Stimulated activated CD4-positive, alpha-beta T cell treated with anti-CD3 and anti-CD28 coated beads, Interleukin-4, amount 100 ng/mL, for 24 hours (primary cell): ENCODE measurements around the gene RBM38.
"Not testable (repeated sequence)": the region's sequence is repeated elsewhere in the genome, so short reads cannot be mapped to it uniquely, and the experiment has no call there.

Source experiments
- DNase-seq: peaks from one replicate; pipeline ENCODE4 v3.0.0-alpha.2; 2020

The RBM38 gene

DNA sequence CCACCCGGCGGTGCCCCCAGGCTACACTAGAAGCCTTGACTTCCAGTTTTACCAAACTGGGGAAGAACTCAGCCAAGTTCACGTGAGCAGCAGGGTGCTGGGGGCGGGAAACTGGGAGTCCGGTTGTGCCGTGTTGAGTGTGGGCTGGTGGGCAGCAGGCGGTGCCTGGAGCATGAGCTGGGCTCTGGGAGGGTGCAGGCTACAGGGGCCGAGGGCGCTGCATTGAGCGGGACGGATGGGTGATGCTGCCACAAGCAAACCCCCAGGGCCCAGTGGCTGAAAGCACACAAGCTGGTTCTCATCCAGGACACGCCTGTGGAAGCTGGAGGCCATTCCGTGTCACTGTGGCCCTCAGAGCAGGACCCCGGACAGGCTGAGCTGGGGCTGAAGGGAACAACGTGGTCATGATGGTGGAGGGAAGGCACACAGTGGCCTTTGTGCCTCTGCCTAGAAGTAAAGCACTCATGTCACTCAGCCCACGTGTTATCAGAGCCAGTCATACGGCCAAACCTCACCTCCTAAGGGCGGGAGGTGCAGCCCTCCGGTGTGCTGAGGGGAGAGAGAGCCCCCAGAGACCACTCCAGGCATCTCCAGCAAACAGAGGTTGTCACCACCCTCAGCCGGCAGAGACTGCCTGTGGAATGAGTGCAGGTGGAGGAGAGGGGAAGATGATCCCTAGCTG is 29.5 kb downstream of the RBM38 start:
- no peak for DNase-seq

- DNase-seq: no peak
These were observed 30.3 kb downstream of the RBM38 start for GRCh38 chr20:57421253-57422220.

DNA sequence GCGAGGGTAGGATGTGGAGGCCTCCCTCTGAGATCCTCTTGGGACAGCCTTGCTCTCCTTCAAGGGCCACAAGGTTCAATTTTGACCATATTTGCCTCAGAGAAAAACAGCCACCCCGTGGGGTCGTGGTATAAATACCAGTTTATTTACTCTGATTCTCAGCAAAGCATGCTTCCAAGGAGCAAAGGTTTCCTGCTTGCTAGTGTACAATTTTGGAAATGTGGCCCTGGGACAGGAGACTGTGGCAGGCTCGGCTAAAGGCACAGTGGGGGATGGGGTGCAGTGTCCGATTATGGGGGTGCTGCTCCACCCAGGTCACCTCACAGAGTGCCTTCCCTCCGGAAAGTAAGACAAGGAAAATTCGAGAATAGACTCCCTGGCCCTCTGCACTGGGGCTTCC is 31.1 kb downstream of the RBM38 start:
- no peak for DNase-seq

GRCh38 chr20:57425150-57426013 is 34.2 kb downstream of the RBM38 start:
- no peak for DNase-seq

- no peak for DNase-seq
These were observed 35.1 kb downstream of the RBM38 start for GRCh38 chr20:57426271-57426689.

- DNase-seq: no peak
These were observed 35.6 kb downstream of the RBM38 start for GRCh38 chr20:57426831-57427230.

DNA sequence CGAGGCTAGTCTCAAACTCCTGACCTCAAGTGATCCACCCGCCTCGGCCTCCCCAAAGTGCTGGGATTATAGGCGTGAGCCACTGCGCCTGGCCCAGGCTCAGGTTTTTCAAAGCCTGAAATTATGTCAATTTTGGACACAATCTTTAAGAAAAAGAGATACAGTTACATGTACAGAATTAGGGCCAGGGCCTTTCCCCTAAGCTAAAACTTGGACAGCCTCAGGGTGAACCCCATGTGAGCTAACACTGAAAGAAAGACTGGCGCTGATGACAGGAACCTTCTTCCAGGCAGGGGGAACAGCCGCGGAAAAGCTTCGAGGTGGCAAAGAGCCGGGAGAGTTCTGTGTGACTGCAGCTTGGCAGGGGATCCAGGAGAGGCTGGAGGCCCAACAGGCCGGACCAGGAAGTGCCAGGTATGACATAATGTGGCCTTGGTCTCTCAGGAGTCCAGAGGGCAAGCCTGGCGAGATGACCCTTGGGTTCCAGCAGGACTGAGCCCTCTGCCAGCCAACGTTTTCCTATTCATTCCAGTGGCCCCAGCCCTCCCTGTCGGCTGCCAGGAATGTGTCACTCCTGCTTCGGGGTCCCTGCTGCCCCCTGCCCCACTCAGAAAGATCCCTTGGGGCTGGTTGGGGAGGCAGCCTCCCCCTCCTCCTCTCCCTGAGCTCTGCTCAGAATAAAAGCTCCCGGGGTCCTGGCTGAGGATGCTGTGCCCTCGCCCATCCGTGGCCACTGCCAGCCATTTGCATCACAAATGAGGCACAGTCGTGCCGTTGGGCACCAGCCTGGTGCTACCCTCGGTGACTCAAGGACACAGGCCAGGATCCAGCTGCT is 37.3 kb downstream of the RBM38 start:
- DNase-seq: no peak

GRCh38 chr20:57429159-57429496 is 37.9 kb downstream of the RBM38 start:
- DNase-seq: no peak

DNA sequence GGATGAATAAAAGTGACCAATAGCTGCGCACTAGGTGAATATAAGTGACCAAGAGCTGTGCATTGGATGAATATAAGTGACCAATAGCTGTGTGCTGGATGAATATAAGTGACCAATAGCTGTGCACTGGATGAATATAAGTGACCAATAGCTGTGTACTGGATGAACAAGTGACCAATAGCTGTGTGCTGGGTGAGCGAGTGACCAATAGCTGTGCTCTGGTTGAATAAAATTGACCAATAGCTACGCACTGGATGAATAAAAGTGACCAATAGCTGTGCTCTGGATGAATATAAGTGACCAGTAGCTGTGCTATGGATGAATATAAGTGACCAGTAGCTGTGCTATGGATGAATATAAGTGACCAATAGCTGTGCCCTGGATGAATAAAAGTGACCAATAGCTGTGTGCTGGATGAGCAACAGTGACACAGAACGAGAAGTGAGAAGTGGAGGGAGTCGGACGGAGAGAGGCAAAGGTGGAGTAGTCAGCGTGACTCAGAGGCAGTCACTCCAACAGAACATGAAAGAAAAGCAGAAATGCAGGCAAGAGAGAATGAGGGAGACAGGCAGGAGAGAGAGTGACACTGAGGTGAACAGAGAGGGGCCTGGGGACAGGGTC is 38.5 kb downstream of the RBM38 start:
- no peak for DNase-seq

GRCh38 chr20:57430201-57430596 is 39.0 kb downstream of the RBM38 start:
- DNase-seq: not testable (repeated sequence)

DNA sequence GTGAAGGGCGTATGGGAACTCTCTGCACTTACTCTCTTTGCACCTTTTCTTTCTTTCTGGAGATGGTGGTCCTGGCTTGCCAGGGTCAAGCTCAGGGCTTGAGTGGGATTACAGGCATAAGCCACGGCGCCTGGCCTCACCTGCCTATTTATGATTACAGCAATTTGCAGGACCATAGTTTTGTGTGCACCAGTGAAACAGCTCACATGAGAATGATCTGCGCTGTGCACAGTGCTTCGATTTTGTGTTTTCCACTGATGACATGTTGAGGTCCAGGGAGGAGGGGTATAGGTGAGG is 40.3 kb downstream of the RBM38 start:
- DNase-seq: no peak

DNA sequence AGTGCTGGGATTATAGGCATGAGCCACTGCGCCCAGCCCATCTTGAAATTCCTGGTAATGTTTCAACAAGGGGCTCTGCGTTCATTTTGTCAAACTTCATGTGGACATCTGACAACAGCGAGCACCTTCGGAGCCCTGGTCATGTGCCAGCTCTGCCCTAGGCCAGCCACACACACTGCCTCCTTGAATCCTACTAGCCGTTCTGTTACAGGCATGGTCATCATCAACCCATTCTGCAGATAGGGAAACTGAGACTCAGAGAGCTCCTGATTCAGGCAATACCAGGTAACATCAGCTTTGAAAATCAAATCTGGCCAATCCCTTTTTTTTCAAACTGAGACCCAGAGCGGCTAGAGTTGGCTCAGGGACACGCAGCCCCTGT is 41.3 kb downstream of the RBM38 start:
- no peak for DNase-seq

GRCh38 chr20:57432862-57433491 is 41.8 kb downstream of the RBM38 start:
- DNase-seq: peak; percentile 60

GRCh38 chr20:57433657-57434389 is 42.6 kb downstream of the RBM38 start:
- DNase-seq: peak; percentile 21

DNA sequence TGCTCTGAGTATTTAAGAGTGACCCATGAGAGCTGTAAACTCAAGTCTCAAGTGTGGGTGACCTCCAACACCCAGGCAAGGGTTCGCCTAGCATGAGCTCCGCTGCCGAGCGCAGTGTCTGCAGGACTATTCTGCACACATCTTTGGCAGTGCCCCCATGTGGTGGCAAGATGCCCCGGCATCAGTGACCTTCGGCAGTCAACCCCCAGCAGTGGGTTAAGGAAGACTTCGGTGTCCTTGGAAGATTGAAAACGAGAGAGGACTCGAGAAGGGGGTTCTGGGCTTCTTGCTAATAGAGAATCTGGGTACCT is 43.1 kb downstream of the RBM38 start:
- DNase-seq: peak; percentile 23

GRCh38 chr20:57435105-57435497 is 43.9 kb downstream of the RBM38 start:
- DNase-seq: no peak

DNA sequence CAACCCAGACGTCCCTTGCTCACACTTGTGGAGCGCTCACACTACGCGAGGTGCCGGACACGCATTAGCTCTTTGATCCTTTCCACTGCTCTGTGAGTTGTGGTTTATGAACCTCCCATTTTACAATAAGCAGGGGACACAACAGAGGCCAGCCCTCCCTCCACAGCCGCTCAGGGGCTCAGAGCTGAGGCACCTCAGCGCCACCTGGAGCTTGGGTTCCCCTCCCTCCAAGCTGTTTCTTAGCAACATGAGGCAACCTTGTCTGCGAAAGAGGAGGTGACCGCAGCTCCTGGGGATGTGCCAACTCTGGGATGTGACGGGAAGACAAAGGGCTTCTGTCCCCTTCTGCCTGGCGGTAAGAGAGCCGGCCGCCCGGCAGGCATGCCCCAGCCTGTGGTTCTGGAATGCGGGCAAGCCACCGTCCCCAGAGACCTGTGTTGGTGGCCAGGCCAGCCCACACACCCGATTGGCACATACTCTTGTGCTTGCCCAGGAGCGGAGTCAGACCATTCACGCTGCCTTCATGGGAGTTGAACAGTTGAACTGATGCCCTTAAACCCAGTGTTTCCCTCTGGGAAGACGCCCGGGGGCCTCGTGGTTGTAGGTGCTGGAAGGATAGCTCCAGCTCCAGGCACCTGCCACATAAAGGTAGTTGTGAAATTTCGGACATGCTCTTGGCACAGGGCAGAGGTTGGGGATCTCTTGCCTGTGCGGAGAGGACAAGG is 44.5 kb downstream of the RBM38 start:
- peak; percentile 26 for DNase-seq

DNA sequence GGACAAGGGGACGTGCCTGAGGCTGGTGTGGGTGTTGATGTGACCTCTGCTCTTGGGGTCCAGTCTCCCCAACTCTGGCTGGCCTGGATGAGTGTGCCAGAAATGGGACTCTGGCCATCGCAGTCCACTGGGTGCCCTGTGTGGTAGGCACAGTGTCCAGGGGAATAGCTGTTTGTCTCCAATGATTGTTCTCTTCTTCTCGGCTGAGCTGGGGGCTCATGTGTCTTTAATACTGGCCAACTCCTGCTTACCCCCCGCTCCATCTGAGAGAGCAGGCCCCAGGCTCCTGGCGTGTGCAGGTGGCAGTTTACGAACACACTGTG is 45.0 kb downstream of the RBM38 start:
- DNase-seq: no peak

- DNase-seq: no peak
These were observed 46.1 kb downstream of the RBM38 start for GRCh38 chr20:57437267-57437666.

GRCh38 chr20:57437672-57438330 is 46.6 kb downstream of the RBM38 start:
- DNase-seq: no peak
